AG10803 (cell line): Measurements from ENCODE around the gene G0S2.

Source experiments
- DNase-seq: peaks from one replicate; pipeline ENCODE4 v3.0.0; 2010; ENCODE audit warnings: low read depth
- H3K4me3 ChIP-seq: 2 replicates; pipeline ENCODE4 v1.5.1; 2011; ENCODE audit warnings: mild to moderate bottlenecking, low read length, control low read depth
- CTCF ChIP-seq: conservative IDR thresholded peaks from 2 replicates; pipeline ENCODE4 v1.5.1; 2011; ENCODE audit warnings: mild to moderate bottlenecking, low read length, control low read depth, inconsistent platforms

Gene G0S2

GRCh38 chr1:209667103-209667502 lies 8.1 kb upstream of the G0S2 start:
- H3K4me3 ChIP-seq = no peak overlapping the region
- TF ChIP-seq CTCF = no peak

GRCh38 chr1:209667708-209668107 lies 7.5 kb upstream of the G0S2 start:
- H3K4me3 ChIP-seq = no peak overlapping the region
- no peak for TF ChIP-seq CTCF
- DNase-seq = no peak

More at GRCh38 chr1:209667103-209667502, 8.1 kb upstream of the G0S2 start:
- DNase-seq = no peak

- no peak for DNase-seq
- TF ChIP-seq CTCF = no peak
- no peak overlapping the region for H3K4me3 ChIP-seq
These were observed 4.7 kb upstream of the G0S2 start for GRCh38 chr1:209670441-209671082.

GRCh38 chr1:209672705-209673630 lies 2.2 kb upstream of the G0S2 start:
- no peak for TF ChIP-seq CTCF
- peak; percentile 39 for DNase-seq
- H3K4me3 ChIP-seq = no peak overlapping the region

GRCh38 chr1:209673631-209674417 lies 1.4 kb upstream of the G0S2 start:
- no peak overlapping the region for H3K4me3 ChIP-seq
- DNase-seq = peak; percentile 35
- TF ChIP-seq CTCF = no peak

- peak overlapping the region; percentile 55 for H3K4me3 ChIP-seq
- no peak for TF ChIP-seq CTCF
- DNase-seq = peak; percentile 21
These were observed 448 bp downstream of the G0S2 start for GRCh38 chr1:209675565-209676154.
